Measurements from ENCODE around the gene CALHM3.

Gene CALHM3

DNA sequence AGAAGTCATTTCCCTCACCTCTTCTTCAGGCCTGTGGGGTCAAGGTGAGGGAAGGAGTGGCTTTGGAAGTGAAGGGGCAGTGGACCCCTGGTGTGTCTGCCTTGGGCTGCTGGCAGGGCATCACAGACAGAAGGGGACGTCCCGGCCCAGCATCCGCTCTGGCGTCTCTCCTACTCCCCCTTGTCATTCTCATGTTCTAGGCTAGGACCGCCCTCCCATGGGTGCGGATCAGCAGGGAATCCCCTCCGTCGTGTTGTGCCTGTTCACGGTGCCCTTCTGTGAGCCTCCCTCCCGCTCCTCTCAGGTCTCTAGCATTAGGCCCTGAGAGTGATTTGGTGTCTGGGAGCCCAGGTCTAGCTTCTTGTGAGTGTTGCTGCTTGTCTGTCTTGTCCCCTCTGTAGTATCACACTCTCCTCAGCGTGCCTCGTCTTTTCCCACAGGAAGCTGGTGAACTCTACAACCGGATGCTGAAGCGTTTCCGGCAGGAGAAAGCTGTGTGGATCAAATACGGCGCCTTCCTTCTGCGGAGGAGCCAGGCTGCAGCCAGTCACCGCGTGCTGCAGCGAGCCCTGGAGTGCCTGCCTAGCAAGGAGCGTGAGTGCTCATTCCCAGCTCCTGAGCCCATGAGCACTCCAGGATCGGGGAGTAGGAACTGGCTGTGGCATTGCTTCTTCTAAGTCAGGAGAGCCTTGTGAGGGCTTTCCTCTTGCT is 35.4 kb downstream of the CALHM3 start:
- no peak for DNase-seq (ENCODE audit: low read depth)
- TF ChIP-seq CTCF (IDR thresholded peaks at IDR 0.05; ENCODE audit: control insufficient read depth, extremely low read depth, insufficient read depth) = no peak
- no peak overlapping the region for H3K4me3 ChIP-seq (ENCODE audit: low read depth, low read length)

- TF ChIP-seq CTCF (IDR thresholded peaks at IDR 0.05; ENCODE audit: control insufficient read depth, extremely low read depth, insufficient read depth) = no peak
- no peak overlapping the region for H3K4me3 ChIP-seq (ENCODE audit: low read depth, low read length)
- no peak for DNase-seq (ENCODE audit: low read depth)
These were observed 37.0 kb downstream of the CALHM3 start for GRCh38 chr10:103442031-103442461.

DNA sequence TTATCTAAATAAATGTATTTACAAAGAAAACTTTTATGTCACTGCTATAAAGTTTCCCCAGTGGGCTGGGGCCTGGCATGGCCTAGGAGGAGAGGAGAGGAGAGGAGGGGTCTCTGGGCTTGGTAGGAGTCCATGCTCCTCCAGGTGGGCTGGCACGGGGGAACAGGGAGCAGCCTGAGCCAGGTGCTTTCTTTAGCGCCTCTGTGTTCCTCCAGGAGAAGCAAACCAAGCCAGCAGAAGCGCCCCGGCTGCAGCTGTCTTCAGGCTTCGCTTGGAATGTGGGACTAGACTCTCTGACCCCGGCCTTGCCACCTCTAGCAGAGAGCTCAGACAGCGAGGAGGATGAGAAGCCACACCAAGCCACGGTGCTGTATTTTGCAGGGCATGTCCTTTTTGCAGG is 37.4 kb downstream of the CALHM3 start:
- TF ChIP-seq CTCF (IDR thresholded peaks at IDR 0.05; ENCODE audit: control insufficient read depth, extremely low read depth, insufficient read depth) = no peak
- H3K4me3 ChIP-seq (ENCODE audit: low read depth, low read length) = no peak overlapping the region
- no peak for DNase-seq (ENCODE audit: low read depth)

DNA sequence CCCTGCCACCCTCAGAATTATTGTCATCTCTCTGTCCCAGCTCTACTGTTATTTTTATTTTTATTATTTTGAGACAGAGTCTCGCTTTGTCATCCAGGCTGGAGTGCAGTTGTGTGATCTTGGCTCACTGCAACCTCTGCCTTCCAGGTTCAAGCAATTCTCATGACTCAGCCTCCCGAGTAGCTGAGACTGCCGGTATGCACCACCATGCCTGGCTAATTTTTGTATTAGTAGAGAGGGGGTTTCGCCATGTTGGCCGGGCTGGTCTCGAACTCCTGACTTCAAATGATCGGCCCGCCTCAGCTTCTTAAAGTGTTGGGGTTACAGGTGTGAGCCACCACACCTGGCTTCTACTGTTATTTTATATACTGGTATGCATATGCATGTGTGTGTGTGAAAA is 37.8 kb downstream of the CALHM3 start:
- DNase-seq (ENCODE audit: low read depth) = no peak
- H3K4me3 ChIP-seq (ENCODE audit: low read depth, low read length) = no peak overlapping the region
- TF ChIP-seq CTCF (IDR thresholded peaks at IDR 0.05; ENCODE audit: control insufficient read depth, extremely low read depth, insufficient read depth) = no peak

- TF ChIP-seq CTCF (IDR thresholded peaks at IDR 0.05; ENCODE audit: control insufficient read depth, extremely low read depth, insufficient read depth) = no peak
- H3K4me3 ChIP-seq (ENCODE audit: low read depth, low read length) = no peak overlapping the region
- no peak for DNase-seq (ENCODE audit: low read depth)
These were observed 38.6 kb downstream of the CALHM3 start for GRCh38 chr10:103440416-103440815.

DNA sequence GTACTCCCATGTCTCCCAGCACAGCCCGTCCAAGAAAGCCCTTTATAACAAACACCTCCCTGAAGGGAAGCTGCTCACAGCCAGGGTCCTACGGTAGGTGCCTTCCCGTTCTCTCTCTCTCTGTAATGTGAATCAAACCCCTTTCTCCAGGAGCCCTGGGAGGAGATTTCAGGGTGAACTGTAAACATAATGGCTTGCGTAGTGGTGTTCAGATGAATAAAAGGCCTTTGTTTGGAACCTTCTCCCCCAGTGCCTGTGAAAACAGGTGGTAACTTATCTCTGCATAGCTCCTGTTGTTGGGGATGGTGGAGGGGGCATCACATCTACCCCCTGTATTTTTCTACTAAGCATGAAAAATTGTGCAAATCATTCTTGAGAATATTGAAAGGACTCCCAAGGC is 39.3 kb downstream of the CALHM3 start:
- no peak for DNase-seq (ENCODE audit: low read depth)
- no peak overlapping the region for H3K4me3 ChIP-seq (ENCODE audit: low read depth, low read length)
- TF ChIP-seq CTCF (IDR thresholded peaks at IDR 0.05; ENCODE audit: control insufficient read depth, extremely low read depth, insufficient read depth) = no peak

DNA sequence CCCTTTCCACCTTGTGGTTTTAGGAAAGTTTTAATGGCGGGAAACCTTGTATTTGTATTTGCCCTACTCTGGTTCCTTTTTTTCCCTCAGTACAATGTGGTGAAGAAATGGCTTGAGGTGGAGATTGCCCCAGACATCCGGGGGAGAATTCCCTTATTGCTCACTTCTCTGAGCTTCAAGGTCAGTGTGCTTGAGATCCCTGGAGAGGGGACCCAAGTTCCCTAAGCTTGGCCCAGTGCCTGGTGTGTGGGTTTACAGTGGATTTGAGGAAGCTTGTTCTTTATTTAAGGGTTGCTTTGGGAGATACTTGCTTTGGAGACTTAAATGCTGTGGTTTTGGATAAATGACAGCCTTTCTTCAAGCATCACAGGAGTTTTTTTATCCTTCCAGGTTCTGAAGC is 45.2 kb downstream of the CALHM3 start:
- no peak for DNase-seq (ENCODE audit: low read depth)
- H3K4me3 ChIP-seq (ENCODE audit: low read depth, low read length) = no peak overlapping the region
- TF ChIP-seq CTCF (IDR thresholded peaks at IDR 0.05; ENCODE audit: control insufficient read depth, extremely low read depth, insufficient read depth) = no peak
